ENCODE results near the gene CPNE4. TPM values are rescaled to one million over a fixed set of nuclear protein-coding genes. Genes with fewer than 3 reads are reported as not detected.
A peak's percentile ranks its signal among the peaks of the same experiment; 100 is the strongest.

CPNE4 gene
- not detected in 2 replicates for total RNA-seq (2011; cell fraction: chromatin; rRNA removed; ENCODE audit: low replicate concordance)
- total RNA-seq (2011; cell fraction: nucleolus; rRNA removed), result not detected in 2 replicates
- total RNA-seq (2011; cell fraction: nucleoplasm; rRNA removed), result not detected in 2 replicates
- total RNA-seq (2014; rRNA removed), result not detected in 2 replicates
- total RNA-seq (2014; rRNA removed; fragmentation: Illumina TruSeq; extraction: Trizol), result not detected in 2 replicates
- not detected in 2 replicates for total RNA-seq (2015; rRNA removed; fragmentation: Illumina TruSeq; extraction: Trizol)
- not detected in 2 replicates for total RNA-seq (2021)
- not detected in 2 replicates for polyA plus RNA-seq (2011; rRNA removed)
- polyA plus RNA-seq (2011; cell fraction: cytosol; rRNA removed), result not detected in 2 replicates
- polyA plus RNA-seq (2011; cell fraction: nucleus; rRNA removed), result not detected in 2 replicates
- 0.07 TPM in 1 of 2 replicates, not detected in the other for polyA plus RNA-seq (2012)
- polyA plus RNA-seq (2014; fragmentation: Illumina TruSeq; extraction: Trizol), result not detected in 2 replicates
- not detected for polyA plus RNA-seq (2014; fragmentation: Nextera tagmentation; extraction: Ambion mirVana)
- not detected in 2 replicates for polyA plus RNA-seq (2014; rRNA removed)
- polyA minus RNA-seq (2011; rRNA and poly(A)+ RNA removed), result not detected in 2 replicates
- not detected in 2 replicates for polyA minus RNA-seq (2011; cell fraction: cytosol; rRNA and poly(A)+ RNA removed)
- polyA minus RNA-seq (2011; cell fraction: nucleus; rRNA and poly(A)+ RNA removed), result not detected in 2 replicates
- Bru-seq, nascent RNA, result percentile 4 among the genes with signal in this experiment
- percentile 4 among the genes with signal in this experiment for BruChase-seq, experiment 1, labeled RNA remaining after a 2-hour chase
- BruChase-seq, experiment 2, labeled RNA remaining after a 6-hour chase, result percentile 2 among the genes with signal in this experiment
- long read RNA-seq, experiment 1, partial matches to known transcripts, result 0 of 1 reads
- long read RNA-seq, experiment 1, other reads (novel, unspliced or antisense), result 1 of 1 reads
- long read RNA-seq, experiment 2, result 0 reads
- long read RNA-seq, experiment 3, result 0 reads

GRCh38 chr3:132034486-132035464 lies at the start of gene CPNE4:
TSS of gene CPNE4 (minus strand) at chr3:132035014.
- Histone ChIP-seq H3K4me2 (ENCODE audit: insufficient read depth, low read length) (no peak within 1 kb of the TSS), H2AFZ (ENCODE audit: low read depth, low read length) (no peak within 1 kb of the TSS), H3K79me2 (ENCODE audit: control insufficient read depth, insufficient read depth, low read length) (no peaks in the 10 kb centered on the region), H3K9ac (ENCODE audit: insufficient read depth in 1 of 2, low read depth in 2 of 2, low read length in 2 of 2) (no peak within 1 kb of the TSS), H3K27ac (ENCODE audit: extremely low read depth, low read depth, low read length) (no peak within 1 kb of the TSS), H4K20me1 (replicated peaks; ENCODE audit: control insufficient read depth, insufficient read depth, low read length) (no peaks in the 10 kb centered on the region), H3K4me1 (replicated peaks in 1 of 2; ENCODE audit: control insufficient read depth in 2 of 2, insufficient read depth in 2 of 2, low read length in 2 of 2) (peaks cover 0 to 5% of the 10 kb centered on the region in 2 experiments; a peak in 1 of 5 replicates), H3K9me1 (ENCODE audit: control insufficient read depth, insufficient read depth, low read length) (no peaks in the 10 kb centered on the region), H3K4me3 (no peak within 1 kb of the TSS), H3K36me3 (ENCODE audit: control insufficient read depth, insufficient read depth, low read length) (no peaks in the 10 kb centered on the region), H3K9me3 (replicated peaks; ENCODE audit: control insufficient read depth, insufficient read depth, low read depth, low read length) (no peaks in the 10 kb centered on the region), H3K27me3 (ENCODE audit: control insufficient read depth in 2 of 2, insufficient read depth in 2 of 2, low read length in 2 of 2) (no peaks in the 10 kb centered on the region)
- peak; percentile 77 to 89 (median 84) for DNase-seq (ENCODE audit: extremely low read depth in 1 of 4, low spot score in 3 of 4)
- POLR2A ChIA-PET, result interaction anchor here (0.5 to 0.8 kb wide), 2 partner anchors 239 to 301 kb away, joined by 3 read pairs; no protein-coding TSS in a partner anchor
- no peak for FAIRE-seq
- WGBS (ENCODE audit: insufficient coverage, low coverage, missing lambda C conversion rate), result 4% methylated on average over 22 of the region's 49 CpGs
- CTCF ChIA-PET (ENCODE audit: low intra/inter-chr PET ratio), result interaction anchor here (0.6 kb wide), 2 partner anchors 240 to 758 kb away, joined by 3 read pairs; no protein-coding TSS in a partner anchor
- no TSS peak for BruUV-seq (replicated peaks)
- intact Hi-C loops (cut with micrococcal nuclease) (loop anchor here (5.0 to 10.0 kb wide), 2 partner anchors 148 to 490 kb away; no protein-coding TSS in a partner anchor), in situ Hi-C loops (cut with MboI) (no loop called here)
- ATAC-seq, result peak; percentile 100
- TF ChIP-seq ETV5 (CRISPR knock-in tag; IDR thresholded peaks at IDR 0.05; ENCODE audit: low read depth) (no peak), SP1 (CRISPR knock-in tag; IDR thresholded peaks at IDR 0.05) (peak; percentile 33; the same call in 1 of the 2 replicates), SMC3 (conservative IDR thresholded peaks at IDR 0.05; ENCODE audit: insufficient read depth, low read depth, low read length) (0 out of 2 replicates have a peak, but pooled peaks have one; percentile 28), SP2 (IDR thresholded peaks at IDR 0.05; ENCODE audit: extremely low read depth, low read depth, low read length, poor library complexity, severe bottlenecking) (no peak), HDAC2 (IDR thresholded peaks at IDR 0.05) (peak; percentile 42; the same call in 1 of the 2 replicates), MAZ (CRISPR knock-in tag; conservative IDR thresholded peaks at IDR 0.05 in 1 of 2, IDR thresholded peaks at IDR 0.05 in 1 of 2) (peak in 1 of 2 experiments; percentile 85; a peak in 2 of 4 replicates), FOS (IDR thresholded peaks at IDR 0.05; ENCODE audit: extremely low read depth, insufficient read length) (no peak), MNT (conservative IDR thresholded peaks at IDR 0.05) (0 out of 4 replicates have a peak, but pooled peaks of 1 of the 2 experiments have one; percentile 17)
- TF ChIP-seq, protein P1, sequence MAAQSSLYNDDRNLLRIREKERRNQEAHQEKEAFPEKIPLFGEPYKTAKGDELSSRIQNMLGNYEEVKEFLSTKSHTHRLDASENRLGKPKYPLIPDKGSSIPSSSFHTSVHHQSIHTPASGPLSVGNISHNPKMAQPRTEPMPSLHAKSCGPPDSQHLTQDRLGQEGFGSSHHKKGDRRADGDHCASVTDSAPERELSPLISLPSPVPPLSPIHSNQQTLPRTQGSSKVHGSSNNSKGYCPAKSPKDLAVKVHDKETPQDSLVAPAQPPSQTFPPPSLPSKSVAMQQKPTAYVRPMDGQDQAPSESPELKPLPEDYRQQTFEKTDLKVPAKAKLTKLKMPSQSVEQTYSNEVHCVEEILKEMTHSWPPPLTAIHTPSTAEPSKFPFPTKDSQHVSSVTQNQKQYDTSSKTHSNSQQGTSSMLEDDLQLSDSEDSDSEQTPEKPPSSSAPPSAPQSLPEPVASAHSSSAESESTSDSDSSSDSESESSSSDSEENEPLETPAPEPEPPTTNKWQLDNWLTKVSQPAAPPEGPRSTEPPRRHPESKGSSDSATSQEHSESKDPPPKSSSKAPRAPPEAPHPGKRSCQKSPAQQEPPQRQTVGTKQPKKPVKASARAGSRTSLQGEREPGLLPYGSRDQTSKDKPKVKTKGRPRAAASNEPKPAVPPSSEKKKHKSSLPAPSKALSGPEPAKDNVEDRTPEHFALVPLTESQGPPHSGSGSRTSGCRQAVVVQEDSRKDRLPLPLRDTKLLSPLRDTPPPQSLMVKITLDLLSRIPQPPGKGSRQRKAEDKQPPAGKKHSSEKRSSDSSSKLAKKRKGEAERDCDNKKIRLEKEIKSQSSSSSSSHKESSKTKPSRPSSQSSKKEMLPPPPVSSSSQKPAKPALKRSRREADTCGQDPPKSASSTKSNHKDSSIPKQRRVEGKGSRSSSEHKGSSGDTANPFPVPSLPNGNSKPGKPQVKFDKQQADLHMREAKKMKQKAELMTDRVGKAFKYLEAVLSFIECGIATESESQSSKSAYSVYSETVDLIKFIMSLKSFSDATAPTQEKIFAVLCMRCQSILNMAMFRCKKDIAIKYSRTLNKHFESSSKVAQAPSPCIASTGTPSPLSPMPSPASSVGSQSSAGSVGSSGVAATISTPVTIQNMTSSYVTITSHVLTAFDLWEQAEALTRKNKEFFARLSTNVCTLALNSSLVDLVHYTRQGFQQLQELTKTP (IDR thresholded peaks at IDR 0.05; ENCODE audit: low read depth in 1 of 2, partially characterized antibody in 2 of 2), result peak in 1 of 2 experiments; percentile 82

All from K562 (cell line).